ENCODE data around the gene RABGAP1.

Gene RABGAP1

GRCh38 chr9:123007269-123007668 is 66.4 kb downstream of the RABGAP1 start:
- in situ Hi-C loops (cut with HindIII; ENCODE audit: low sequenced_read_pairs) = no loop called here

DNA sequence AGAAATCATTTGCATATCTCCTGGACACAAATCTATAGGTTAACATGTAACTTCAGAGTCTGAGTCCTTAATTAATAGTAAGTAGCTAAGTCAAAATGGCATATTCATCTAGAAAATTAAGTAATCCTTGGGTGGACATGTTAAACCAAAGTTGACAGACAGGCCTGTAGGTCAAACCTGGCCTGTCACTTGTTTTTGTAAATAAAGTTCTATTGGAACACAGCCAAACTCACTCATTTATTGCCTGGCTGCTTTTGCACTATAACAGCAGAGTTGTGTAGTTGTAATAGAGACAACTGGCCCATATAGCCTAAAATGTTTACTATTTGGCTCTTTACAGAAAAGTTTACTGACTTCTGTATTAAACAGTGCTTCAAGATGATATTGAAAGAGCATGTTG is 68.1 kb downstream of the RABGAP1 start:
- in situ Hi-C loops (cut with HindIII; ENCODE audit: low sequenced_read_pairs) = no loop called here

GRCh38 chr9:123011380-123011779 is 70.6 kb downstream of the RABGAP1 start:
- in situ Hi-C loops (cut with HindIII; ENCODE audit: low sequenced_read_pairs) = no loop called here

GRCh38 chr9:123011878-123012528 is 71.2 kb downstream of the RABGAP1 start:
- in situ Hi-C loops (cut with HindIII; ENCODE audit: low sequenced_read_pairs) = no loop called here

DNA sequence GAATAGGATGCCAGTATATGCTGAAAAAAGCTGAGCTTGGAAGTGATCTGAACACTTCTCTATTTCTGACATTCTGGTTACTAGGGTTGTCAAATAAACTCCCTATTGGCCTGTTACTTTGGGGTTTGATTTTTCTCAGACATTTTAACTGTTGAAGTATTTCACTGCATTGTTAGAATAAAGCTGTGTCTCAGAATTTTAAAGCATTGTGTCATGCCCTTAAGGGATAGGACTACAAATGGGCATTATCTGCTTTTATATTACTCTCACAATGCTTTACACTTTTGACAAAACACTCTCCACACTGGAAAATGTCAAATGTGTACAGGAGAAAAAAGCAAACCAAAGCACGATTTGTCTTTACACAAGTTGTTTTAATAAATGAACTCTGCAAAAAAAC is 75.8 kb downstream of the RABGAP1 start:
- in situ Hi-C loops (cut with HindIII; ENCODE audit: low sequenced_read_pairs) = no loop called here

DNA sequence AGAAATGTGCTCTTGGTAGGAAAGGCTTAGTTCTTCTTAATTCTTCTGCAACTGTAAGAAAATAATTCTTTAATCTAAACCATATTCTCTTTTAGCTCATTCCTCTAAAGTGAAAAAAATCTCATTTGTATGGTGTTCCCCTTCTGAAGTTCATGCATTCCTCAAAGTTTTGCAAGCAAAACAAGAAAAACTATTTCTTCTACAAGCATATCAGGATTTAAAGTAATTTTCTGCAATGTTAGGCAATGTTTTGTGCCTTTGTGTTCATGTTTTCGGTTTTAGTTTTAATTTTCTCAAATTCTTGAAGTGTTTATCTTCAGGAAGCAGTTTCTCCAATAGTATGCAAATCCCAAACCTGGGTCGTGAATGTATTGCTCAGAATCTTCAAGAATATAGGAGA is 80.0 kb downstream of the RABGAP1 start:
- in situ Hi-C loops (cut with HindIII; ENCODE audit: low sequenced_read_pairs) = no loop called here

GRCh38 chr9:123026425-123026824 is 85.6 kb downstream of the RABGAP1 start:
- in situ Hi-C loops (cut with HindIII; ENCODE audit: low sequenced_read_pairs) = loop anchor here (5.0 kb wide), 1 partner anchor 39 kb away; no protein-coding TSS in a partner anchor

DNA sequence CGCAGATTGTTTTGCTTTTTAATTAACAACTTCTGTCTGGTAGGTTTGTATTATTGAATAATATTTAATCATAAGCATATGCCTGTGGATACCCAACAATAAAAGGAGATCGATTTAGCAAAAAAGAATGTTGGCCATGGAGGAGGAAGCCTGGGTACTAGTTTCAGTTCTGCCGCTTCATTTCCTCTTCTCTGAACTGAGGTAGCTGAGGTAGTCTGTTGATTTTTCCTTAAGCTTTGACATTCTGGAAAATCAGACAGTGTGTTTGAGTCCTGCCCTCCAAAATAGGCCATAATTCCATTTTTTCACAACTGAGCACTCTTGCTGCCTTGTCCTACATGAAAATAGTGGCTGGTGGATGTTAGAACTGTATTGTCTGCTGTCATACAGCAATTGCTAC is 86.7 kb downstream of the RABGAP1 start:
- in situ Hi-C loops (cut with HindIII; ENCODE audit: low sequenced_read_pairs) = loop anchor here (5.0 kb wide), 1 partner anchor 40 kb away; no protein-coding TSS in a partner anchor

- in situ Hi-C loops (cut with HindIII; ENCODE audit: low sequenced_read_pairs) = loop anchor here (5.0 kb wide), 1 partner anchor 41 kb away; no protein-coding TSS in a partner anchor
Observed at GRCh38 chr9:123028136-123028535, 87.3 kb downstream of the RABGAP1 start.

- in situ Hi-C loops (cut with HindIII; ENCODE audit: low sequenced_read_pairs) = loop anchor here (5.0 kb wide), 1 partner anchor 42 kb away; no protein-coding TSS in a partner anchor
Observed at GRCh38 chr9:123028973-123029372, 88.2 kb downstream of the RABGAP1 start.

DNA sequence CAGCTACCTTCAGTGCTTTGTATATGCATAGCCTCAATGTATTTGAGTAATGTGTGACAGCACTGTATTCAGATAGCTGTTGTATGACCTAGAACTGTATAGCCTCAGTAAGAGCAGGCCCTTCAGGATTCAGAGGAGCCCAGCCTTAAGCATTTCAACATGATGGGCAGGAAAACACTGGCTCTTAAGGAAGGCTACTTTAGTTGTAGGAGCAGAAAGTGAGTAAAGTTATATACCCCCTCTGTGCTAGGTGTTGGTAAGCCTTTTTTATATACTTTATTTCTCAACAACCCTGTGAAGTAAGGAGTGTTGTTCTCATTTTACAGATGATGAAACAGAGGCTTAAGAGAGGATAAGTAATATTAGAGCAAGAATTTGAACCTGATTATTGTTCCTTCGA is 91.1 kb downstream of the RABGAP1 start:
- in situ Hi-C loops (cut with HindIII; ENCODE audit: low sequenced_read_pairs) = no loop called here

DNA sequence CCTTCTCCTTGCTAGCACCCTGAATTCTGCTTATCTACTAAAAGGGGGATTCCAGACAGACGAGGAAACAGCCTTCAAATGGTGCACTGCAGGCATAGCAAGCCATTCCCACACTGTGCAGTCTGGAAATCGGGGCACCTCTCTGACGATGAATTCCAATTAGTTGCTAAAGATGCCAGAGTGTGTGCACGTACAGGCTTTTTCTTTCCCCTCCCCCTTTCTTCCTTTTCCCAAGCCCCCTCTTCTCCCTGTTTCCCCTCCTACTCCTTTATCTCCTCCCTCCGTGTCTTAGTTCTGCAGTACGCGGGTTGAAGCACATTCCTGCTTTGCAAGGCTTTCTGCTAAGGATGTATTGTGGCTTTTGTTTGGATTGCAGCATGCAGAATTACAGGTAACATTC is 92.5 kb downstream of the RABGAP1 start, which contains the start of gene GPR21:
Gene GPR21, plus strand, starts transcription at position 316 of the 400 bp plus-strand sequence. CDS start 900 bp downstream, outside the sequence.
- in situ Hi-C loops (cut with HindIII; ENCODE audit: low sequenced_read_pairs) = no loop called here

DNA sequence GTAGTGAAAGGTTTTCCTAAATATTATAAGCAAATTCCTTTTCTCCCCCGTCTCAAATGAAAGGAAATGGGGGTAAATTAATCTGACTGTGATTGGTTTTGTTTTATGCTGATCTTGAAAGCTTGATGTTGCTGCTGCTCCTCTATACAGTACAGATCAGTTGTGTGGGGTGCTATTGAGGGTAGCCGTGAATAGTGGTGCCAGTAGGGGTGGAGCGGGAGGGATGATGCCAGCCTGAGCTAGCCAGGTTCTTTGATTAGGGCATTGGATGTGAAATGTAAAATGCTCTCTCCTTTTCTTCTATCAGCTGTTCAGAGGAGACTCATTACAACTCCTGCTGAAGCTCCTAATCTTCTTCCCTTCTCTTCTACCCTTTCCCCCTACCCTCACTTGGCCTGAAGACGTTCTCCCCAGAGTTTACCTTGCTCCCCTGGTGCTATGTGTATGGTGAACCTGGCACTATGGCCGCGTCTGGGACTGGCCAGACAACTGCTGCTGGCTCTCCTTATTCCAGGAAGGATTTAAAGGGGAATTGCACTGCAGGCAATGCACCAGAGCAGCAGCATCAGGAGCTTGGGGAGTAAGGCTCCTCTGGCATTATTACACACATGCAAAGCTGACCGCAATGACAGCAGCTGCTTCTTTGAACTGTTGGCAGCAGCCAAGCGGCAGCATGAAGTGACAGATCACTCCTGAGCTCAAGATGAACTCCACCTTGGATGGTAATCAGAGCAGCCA is 93.2 kb downstream of the RABGAP1 start:
- in situ Hi-C loops (cut with HindIII; ENCODE audit: low sequenced_read_pairs) = no loop called here

DNA sequence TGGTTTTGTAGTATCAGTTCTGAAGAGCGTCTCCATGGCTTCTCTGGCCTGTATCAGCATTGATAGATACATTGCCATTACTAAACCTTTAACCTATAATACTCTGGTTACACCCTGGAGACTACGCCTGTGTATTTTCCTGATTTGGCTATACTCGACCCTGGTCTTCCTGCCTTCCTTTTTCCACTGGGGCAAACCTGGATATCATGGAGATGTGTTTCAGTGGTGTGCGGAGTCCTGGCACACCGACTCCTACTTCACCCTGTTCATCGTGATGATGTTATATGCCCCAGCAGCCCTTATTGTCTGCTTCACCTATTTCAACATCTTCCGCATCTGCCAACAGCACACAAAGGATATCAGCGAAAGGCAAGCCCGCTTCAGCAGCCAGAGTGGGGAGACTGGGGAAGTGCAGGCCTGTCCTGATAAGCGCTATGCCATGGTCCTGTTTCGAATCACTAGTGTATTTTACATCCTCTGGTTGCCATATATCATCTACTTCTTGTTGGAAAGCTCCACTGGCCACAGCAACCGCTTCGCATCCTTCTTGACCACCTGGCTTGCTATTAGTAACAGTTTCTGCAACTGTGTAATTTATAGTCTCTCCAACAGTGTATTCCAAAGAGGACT is 94.2 kb downstream of the RABGAP1 start:
- in situ Hi-C loops (cut with HindIII; ENCODE audit: low sequenced_read_pairs) = no loop called here

- in situ Hi-C loops (cut with HindIII; ENCODE audit: low sequenced_read_pairs) = no loop called here
Observed at GRCh38 chr9:123035791-123036190, 95.0 kb downstream of the RABGAP1 start.

GRCh38 chr9:123036893-123037545 is 96.2 kb downstream of the RABGAP1 start:
- in situ Hi-C loops (cut with HindIII; ENCODE audit: low sequenced_read_pairs) = no loop called here

- in situ Hi-C loops (cut with HindIII; ENCODE audit: low sequenced_read_pairs) = no loop called here
Observed at GRCh38 chr9:123039617-123040219, 98.9 kb downstream of the RABGAP1 start.

DNA sequence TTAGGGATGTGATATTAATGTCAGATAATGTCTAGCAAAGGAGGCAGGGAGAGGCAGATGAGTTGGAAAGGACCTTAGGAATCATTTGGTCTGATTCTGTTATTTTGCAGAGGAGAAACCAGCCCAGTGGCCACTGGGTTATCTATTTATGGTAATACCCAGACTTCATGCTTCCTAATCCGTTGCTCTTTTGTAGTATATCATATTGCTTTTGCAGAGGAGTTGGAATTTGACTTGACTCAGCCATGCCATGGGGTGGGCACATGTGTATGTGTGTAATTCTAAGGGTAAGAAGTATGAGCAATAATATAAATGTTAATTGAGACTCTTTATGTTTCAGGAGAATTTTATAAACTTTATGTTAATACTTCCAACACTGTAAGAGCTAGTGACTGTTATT is 100.0 kb downstream of the RABGAP1 start:
- in situ Hi-C loops (cut with HindIII; ENCODE audit: low sequenced_read_pairs) = no loop called here

DNA sequence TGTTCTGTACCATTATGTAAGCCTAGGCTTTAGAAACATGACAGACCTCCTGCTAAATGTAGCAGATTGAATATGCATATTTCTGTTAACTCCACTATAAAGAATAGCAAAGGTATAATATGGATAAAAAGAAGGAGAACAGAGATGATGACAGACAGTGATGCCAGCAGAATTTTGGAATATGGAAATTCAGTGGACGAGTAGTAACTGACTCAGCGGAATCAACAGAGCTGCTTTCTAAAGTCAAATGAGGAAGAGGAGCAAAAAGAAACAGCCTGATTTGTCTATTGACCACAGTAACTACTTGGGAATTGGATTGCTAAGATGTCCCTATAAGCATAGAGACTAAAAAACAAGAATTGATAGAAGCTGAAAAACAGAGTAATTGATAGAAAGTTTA is 100.7 kb downstream of the RABGAP1 start:
- in situ Hi-C loops (cut with HindIII; ENCODE audit: low sequenced_read_pairs) = no loop called here

GRCh38 chr9:123043081-123043939 is 102.5 kb downstream of the RABGAP1 start:
- in situ Hi-C loops (cut with HindIII; ENCODE audit: low sequenced_read_pairs) = no loop called here
